ENCODE results near the gene GOLGA7B.

- TF ChIP-seq ZNF274 (IDR thresholded peaks at IDR 0.05; ENCODE audit: low read depth, low read length) (no peak), YY1 (IDR thresholded peaks at IDR 0.05; ENCODE audit: insufficient read depth, insufficient read length) (no peak)
Observed at GRCh38 chr10:97825020-97825760, 24.5 kb upstream of the GOLGA7B start.

Data from NT2/D1 (cell line).